ENCODE measurements around the gene ETV6. TPM values are rescaled to one million over a fixed set of nuclear protein-coding genes. Genes with fewer than 3 reads are reported as not detected.

Gene ETV6
- total and polyA plus RNA-seq, 9 of the 15 experiments (the other 6 are each of a cell fraction or from before 2014, with no cell fraction given) = 0.81 to 12.7 (median 4.1) TPM

- Histone ChIP-seq H3K9me3 (replicated peaks; ENCODE audit: control insufficient read depth, insufficient read depth, low read depth, low read length) (no peaks in the 10 kb centered on the region), H2AFZ (ENCODE audit: low read depth, low read length) (no peak overlapping the region), H3K4me3 (no peak overlapping the region), H3K4me2 (ENCODE audit: insufficient read depth, low read length) (no peak overlapping the region), H3K27me3 (ENCODE audit: control insufficient read depth in 2 of 2, insufficient read depth in 2 of 2, low read length in 2 of 2) (no peaks in the 10 kb centered on the region), H3K79me2 (ENCODE audit: control insufficient read depth, insufficient read depth, low read length) (no peaks in the 10 kb centered on the region), H3K9me1 (ENCODE audit: control insufficient read depth, insufficient read depth, low read length) (no peaks in the 10 kb centered on the region), H3K27ac (ENCODE audit: extremely low read depth, low read depth, low read length) (no peak overlapping the region), H3K9ac (ENCODE audit: insufficient read depth in 1 of 2, low read depth in 2 of 2, low read length in 2 of 2) (no peak overlapping the region), H4K20me1 (replicated peaks; ENCODE audit: control insufficient read depth, insufficient read depth, low read length) (no peaks in the 10 kb centered on the region), H3K36me3 (ENCODE audit: control insufficient read depth, insufficient read depth, low read length) (no peaks in the 10 kb centered on the region), H3K4me1 (replicated peaks in 1 of 2; ENCODE audit: control insufficient read depth in 2 of 2, insufficient read depth in 2 of 2, low read length in 2 of 2) (peaks cover 0 to 6% of the 10 kb centered on the region in 2 experiments; a peak in 2 of 5 replicates)
- ATAC-seq (no peak), DNase-seq (ENCODE audit: extremely low read depth in 1 of 4, low spot score in 3 of 4) (no peak), FAIRE-seq (no peak)
- CTCF ChIA-PET (ENCODE audit: low intra/inter-chr PET ratio) = no interaction called here
- intact Hi-C loops (cut with micrococcal nuclease) = no loop called here
- no peak for TF ChIP-seq PHF21A (IDR thresholded peaks at IDR 0.05; ENCODE audit: borderline replicate concordance, low read depth)
- no peak for TF ChIP-seq TBL1XR1 (IDR thresholded peaks at IDR 0.05; ENCODE audit: low read length in 2 of 2)
- TF ChIP-seq ZNF436 (CRISPR knock-in tag; IDR thresholded peaks at IDR 0.05) = no peak
- TF ChIP-seq TFAP4 (CRISPR knock-in tag; IDR thresholded peaks at IDR 0.05; ENCODE audit: borderline replicate concordance) = no peak
- TF ChIP-seq NR4A1 (CRISPR knock-in tag; IDR thresholded peaks at IDR 0.05) = no peak
- no peak for TF ChIP-seq NR4A1 (tag; IDR thresholded peaks at IDR 0.05)
- TF ChIP-seq ZNF609 (CRISPR knock-in tag; IDR thresholded peaks at IDR 0.05; ENCODE audit: borderline replicate concordance) = no peak
- no peak for TF ChIP-seq POLR3G (IDR thresholded peaks at IDR 0.05; ENCODE audit: extremely low read depth, insufficient read length, insufficient replicate concordance)
- no peak for TF ChIP-seq SUPT5H (IDR thresholded peaks at IDR 0.05)
- TF ChIP-seq SMAD2 (IDR thresholded peaks at IDR 0.05; ENCODE audit: low read depth, low read length) = no peak
- no peak for TF ChIP-seq BACH1 (tag; IDR thresholded peaks at IDR 0.05)
- WGBS (ENCODE audit: insufficient coverage, low coverage, missing lambda C conversion rate) = 58% methylated on average over 7 of the region's 8 CpGs
- in situ Hi-C loops (cut with MboI) = no loop called here
- BruUV-seq (replicated peaks) = no TSS peak
- POLR2A ChIA-PET = interaction anchor here (0.7 to 1.7 kb wide), 2 partner anchors 17 to 31 kb away, joined by 3 to 4 read pairs; no protein-coding TSS in a partner anchor
These were observed 73.2 kb downstream of the ETV6 start for GRCh38 chr12:11722578-11723138.
